HUDEP-2 (cell line): Measurements from ENCODE around the gene PLCH1.

Experiments
- DNase-seq, 76 experiments: peaks; one replicate each; lab custom pipeline; 2025; ENCODE audit not compliant: unreplicated experiment in 76 of 76; lab: John Stamatoyannopoulos, UW

The PLCH1 gene

GRCh38 chr3:155560135-155560534, 184.7 kb downstream of the PLCH1 start:
- DNase-seq, result no peak

GRCh38 chr3:155556531-155556930, 188.3 kb downstream of the PLCH1 start:
- no peak for DNase-seq

- no peak for DNase-seq
Measured at GRCh38 chr3:155555479-155556060, 189.3 kb downstream of the PLCH1 start.

GRCh38 chr3:155554777-155555451, 190.0 kb downstream of the PLCH1 start:
- DNase-seq, result no peak

- no peak for DNase-seq
Measured at GRCh38 chr3:155553780-155554179, 191.1 kb downstream of the PLCH1 start.

GRCh38 chr3:155553326-155553725, 191.5 kb downstream of the PLCH1 start:
- DNase-seq, result no peak

- no peak for DNase-seq
Measured at GRCh38 chr3:155550391-155550790, 194.5 kb downstream of the PLCH1 start.

GRCh38 chr3:155549087-155549486, 195.8 kb downstream of the PLCH1 start:
- no peak for DNase-seq

GRCh38 chr3:155548195-155548594, 196.7 kb downstream of the PLCH1 start:
- no peak for DNase-seq

- no peak for DNase-seq
Measured at GRCh38 chr3:155535098-155535497, 209.8 kb downstream of the PLCH1 start.

- DNase-seq, result no peak
Measured at GRCh38 chr3:155528579-155528978, 216.3 kb downstream of the PLCH1 start.

GRCh38 chr3:155525324-155525833, 219.5 kb downstream of the PLCH1 start:
- DNase-seq, result no peak

- no peak for DNase-seq
Measured at GRCh38 chr3:155520463-155520862, 224.4 kb downstream of the PLCH1 start.

- no peak for DNase-seq
Measured at GRCh38 chr3:155519078-155519477, 225.8 kb downstream of the PLCH1 start.

- DNase-seq, result no peak
Measured at GRCh38 chr3:155517903-155518302, 227.0 kb downstream of the PLCH1 start.

GRCh38 chr3:155516439-155516838, 228.4 kb downstream of the PLCH1 start:
- DNase-seq, result no peak

GRCh38 chr3:155512867-155513261, 232.0 kb downstream of the PLCH1 start:
- no peak for DNase-seq

GRCh38 chr3:155512175-155512866, 232.6 kb downstream of the PLCH1 start:
- DNase-seq, result no peak

GRCh38 chr3:155504682-155505081, 240.2 kb downstream of the PLCH1 start:
- no peak for DNase-seq

GRCh38 chr3:155502630-155503029, 242.2 kb downstream of the PLCH1 start:
- DNase-seq, result no peak

GRCh38 chr3:155500194-155500818, 244.6 kb downstream of the PLCH1 start:
- DNase-seq, result no peak
